GM12801 (cell line): Measurements from ENCODE around the gene ADAMTS3.

Source experiments
- TF ChIP-seq, protein P1 (sequence below): IDR thresholded peaks from one replicate; pipeline ENCODE4 v1.5.1; 2011; ENCODE audit warnings: control low read depth; ENCODE audit not compliant: insufficient read length; ENCODE audit errors: extremely low read depth

The ADAMTS3 gene

GRCh38 chr4:72500214-72500613 lies 68.8 kb downstream of the ADAMTS3 start:
- TF ChIP-seq, protein P1, sequence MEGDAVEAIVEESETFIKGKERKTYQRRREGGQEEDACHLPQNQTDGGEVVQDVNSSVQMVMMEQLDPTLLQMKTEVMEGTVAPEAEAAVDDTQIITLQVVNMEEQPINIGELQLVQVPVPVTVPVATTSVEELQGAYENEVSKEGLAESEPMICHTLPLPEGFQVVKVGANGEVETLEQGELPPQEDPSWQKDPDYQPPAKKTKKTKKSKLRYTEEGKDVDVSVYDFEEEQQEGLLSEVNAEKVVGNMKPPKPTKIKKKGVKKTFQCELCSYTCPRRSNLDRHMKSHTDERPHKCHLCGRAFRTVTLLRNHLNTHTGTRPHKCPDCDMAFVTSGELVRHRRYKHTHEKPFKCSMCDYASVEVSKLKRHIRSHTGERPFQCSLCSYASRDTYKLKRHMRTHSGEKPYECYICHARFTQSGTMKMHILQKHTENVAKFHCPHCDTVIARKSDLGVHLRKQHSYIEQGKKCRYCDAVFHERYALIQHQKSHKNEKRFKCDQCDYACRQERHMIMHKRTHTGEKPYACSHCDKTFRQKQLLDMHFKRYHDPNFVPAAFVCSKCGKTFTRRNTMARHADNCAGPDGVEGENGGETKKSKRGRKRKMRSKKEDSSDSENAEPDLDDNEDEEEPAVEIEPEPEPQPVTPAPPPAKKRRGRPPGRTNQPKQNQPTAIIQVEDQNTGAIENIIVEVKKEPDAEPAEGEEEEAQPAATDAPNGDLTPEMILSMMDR = no peak

DNA sequence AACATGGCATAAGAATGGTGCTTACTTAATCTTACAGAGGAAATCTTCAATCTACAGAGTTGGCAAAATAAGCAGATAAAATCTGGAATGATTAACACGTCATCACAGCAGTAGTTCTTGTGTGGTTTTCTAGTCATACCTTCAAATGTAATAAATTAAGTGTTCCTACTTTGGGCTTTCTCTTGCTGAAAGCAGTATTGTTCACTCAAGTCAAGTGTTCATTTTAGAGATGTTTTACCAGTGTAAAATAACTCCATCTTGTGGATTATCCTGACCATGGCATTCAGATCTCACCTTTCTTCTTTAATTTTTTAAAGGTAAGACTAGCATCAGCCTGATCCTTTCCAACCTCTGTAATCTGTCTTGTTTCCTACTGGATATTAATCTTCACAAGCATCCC lies 72.9 kb downstream of the ADAMTS3 start:
- TF ChIP-seq, protein P1 = no peak

DNA sequence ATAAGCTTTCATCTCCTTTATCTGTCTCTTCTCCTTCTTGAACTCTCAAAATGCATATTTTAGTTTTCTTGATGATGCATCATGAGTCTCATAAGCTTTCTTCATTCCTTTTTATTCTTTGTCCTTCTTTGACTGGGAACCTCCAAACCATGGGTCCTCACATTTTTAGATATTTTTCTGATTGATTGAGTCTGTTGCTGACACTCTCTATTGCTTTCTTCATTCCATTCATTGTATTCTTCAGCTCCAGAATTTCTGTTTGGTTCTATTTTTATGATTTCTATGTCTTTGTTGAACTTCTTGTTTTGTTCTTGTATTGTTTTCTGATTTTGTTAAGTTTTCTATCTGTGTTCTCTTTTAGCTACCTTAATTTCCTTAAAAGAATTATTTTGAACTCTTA lies 74.9 kb downstream of the ADAMTS3 start:
- TF ChIP-seq, protein P1 = no peak

DNA sequence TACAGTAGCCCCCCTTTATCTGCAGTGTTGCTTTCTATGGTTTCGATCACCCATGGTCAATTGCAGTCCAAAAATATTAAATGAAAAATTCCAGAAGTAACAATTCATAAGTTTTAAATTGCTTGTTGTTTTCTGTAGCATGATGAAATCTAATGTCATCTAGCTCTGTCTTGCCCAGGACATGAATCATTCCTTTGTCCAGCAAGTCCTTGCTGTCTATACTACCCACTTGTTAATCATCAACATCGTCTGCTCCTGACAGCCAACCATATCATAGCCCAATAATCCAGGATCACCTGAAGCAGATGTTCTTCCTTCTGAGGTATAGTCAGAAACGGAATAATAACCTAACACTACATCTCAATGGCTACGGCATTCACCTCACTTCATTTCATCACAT lies 79.8 kb downstream of the ADAMTS3 start:
- TF ChIP-seq, protein P1 = no peak

GRCh38 chr4:72486991-72487390 lies 82.0 kb downstream of the ADAMTS3 start:
- TF ChIP-seq, protein P1 = no peak

DNA sequence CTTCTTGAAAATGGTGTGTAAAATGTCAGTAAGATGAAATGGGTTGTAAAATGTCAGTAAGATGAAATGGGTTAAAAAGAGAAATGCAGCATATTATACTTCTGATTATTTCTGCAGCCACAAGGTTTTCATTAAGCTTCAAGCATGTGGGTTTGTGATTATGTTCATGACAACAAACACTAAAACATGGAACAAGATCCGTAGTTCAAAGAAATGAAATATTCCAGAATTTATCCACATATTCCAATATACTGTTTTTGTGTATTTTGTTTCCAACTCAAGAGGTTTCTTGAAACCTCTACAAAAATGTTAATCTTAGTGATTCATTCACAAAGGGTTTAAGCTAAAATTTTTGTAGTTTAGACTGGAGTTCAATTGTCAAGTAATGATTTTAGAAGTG lies 84.0 kb downstream of the ADAMTS3 start:
- TF ChIP-seq, protein P1 = no peak

GRCh38 chr4:72473434-72473900 lies 95.6 kb downstream of the ADAMTS3 start:
- TF ChIP-seq, protein P1 = no peak

DNA sequence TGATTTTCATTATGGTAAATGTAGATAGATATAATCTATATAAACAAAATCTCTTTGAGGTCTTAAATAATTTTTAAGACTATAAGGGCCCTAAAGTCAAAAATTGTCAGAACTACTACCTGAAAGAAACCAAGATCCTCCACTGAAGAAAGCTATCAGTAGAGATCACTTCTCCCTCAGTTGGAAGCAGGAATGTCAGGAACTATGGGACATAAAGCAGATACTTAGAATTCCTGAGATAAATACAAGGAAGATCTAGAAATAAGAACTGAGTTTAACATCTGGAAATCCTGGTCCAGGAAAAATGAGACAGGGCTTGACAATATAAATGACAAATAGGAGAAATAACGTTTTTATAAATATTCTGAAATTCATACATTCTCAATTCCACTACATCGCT lies 97.2 kb downstream of the ADAMTS3 start:
- TF ChIP-seq, protein P1 = no peak
